ENCODE measurements around the gene AACS. TPM values are rescaled to one million over a fixed set of nuclear protein-coding genes. Genes with fewer than 3 reads are reported as not detected.

The AACS gene
- polyA plus RNA-seq, 3 donors = 4.7 to 7.9 (median 5.1) TPM

DNA sequence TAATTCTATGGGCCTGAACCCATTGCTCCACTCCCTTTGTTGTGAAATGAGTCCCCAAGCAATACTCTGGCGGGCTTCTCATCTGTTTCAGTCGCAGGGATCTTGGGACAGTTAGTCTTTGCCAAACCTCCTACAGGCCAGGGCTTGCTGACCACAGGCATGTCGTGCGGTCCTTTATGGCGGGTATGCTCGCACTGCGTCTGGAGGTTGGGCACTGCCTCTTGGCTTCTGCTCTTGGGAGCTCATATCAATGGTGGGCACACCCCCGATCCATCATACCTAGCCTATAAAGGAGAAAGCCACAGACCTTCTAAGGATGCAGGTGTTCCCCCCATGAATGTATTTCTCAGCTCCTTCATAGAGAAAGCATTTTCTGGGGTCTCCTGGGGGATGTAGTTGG, 99.3 kb downstream of the AACS start:
- no peaks in the 10 kb centered on the region for H3K4me1 ChIP-seq (ENCODE audit: control insufficient read depth in 1 of 2, insufficient read depth in 2 of 2, low read length in 2 of 2)
- no peaks in the 10 kb centered on the region for H3K27me3 ChIP-seq (ENCODE audit: control insufficient read depth in 2 of 2, insufficient read depth in 2 of 2, low read length in 2 of 2)
- no peak overlapping the region for H2AFZ ChIP-seq (ENCODE audit: insufficient read depth, low read depth, low read length, poor library complexity, severe bottlenecking)
- intact Hi-C loops (cut with micrococcal nuclease) = no loop called here
- no peaks in the 10 kb centered on the region for H3K36me3 Mint-ChIP-seq
- no peaks in the 10 kb centered on the region for H3K79me2 ChIP-seq (ENCODE audit: insufficient read depth, low read length)
- no peaks in the 10 kb centered on the region for H3K9me3 ChIP-seq (replicated peaks in 1 of 2; ENCODE audit: control insufficient read depth in 1 of 2, insufficient read depth in 1 of 2, low read length in 2 of 2)
- no peak overlapping the region for H3K4me3 Mint-ChIP-seq
- no peaks in the 10 kb centered on the region for H3K4me1 Mint-ChIP-seq
- H3K9me3 Mint-ChIP-seq = peaks cover 0 to 3% (median 2%) of the 10 kb centered on the region in 7 donors
- no peak for DNase-seq
- H3K4me3 ChIP-seq (replicated peaks in 1 of 3; ENCODE audit: low read depth in 2 of 3, low read length in 3 of 3) = no peak overlapping the region
- H3K27ac Mint-ChIP-seq = no peak overlapping the region
- TF ChIP-seq, protein P1, sequence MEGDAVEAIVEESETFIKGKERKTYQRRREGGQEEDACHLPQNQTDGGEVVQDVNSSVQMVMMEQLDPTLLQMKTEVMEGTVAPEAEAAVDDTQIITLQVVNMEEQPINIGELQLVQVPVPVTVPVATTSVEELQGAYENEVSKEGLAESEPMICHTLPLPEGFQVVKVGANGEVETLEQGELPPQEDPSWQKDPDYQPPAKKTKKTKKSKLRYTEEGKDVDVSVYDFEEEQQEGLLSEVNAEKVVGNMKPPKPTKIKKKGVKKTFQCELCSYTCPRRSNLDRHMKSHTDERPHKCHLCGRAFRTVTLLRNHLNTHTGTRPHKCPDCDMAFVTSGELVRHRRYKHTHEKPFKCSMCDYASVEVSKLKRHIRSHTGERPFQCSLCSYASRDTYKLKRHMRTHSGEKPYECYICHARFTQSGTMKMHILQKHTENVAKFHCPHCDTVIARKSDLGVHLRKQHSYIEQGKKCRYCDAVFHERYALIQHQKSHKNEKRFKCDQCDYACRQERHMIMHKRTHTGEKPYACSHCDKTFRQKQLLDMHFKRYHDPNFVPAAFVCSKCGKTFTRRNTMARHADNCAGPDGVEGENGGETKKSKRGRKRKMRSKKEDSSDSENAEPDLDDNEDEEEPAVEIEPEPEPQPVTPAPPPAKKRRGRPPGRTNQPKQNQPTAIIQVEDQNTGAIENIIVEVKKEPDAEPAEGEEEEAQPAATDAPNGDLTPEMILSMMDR (IDR thresholded peaks at IDR 0.05) = no peak
- H3K4me2 ChIP-seq (replicated peaks; ENCODE audit: extremely low read depth, low read length, poor library complexity, severe bottlenecking) = no peak overlapping the region
- no peak overlapping the region for H3K27ac ChIP-seq (ENCODE audit: low read depth in 1 of 2, low read length in 2 of 2)
- WGBS (ENCODE audit: insufficient coverage) = 93% methylated on average over 7 of the region's 8 CpGs
- H3K36me3 ChIP-seq (replicated peaks in 1 of 2; ENCODE audit: control insufficient read depth in 1 of 2, insufficient read depth in 2 of 2, low read length in 2 of 2) = no peaks in the 10 kb centered on the region
- H4K20me1 ChIP-seq (ENCODE audit: insufficient read depth, low read length) = no peaks in the 10 kb centered on the region
- H3K9ac ChIP-seq (ENCODE audit: insufficient read depth, low read length, poor library complexity, severe bottlenecking) = no peak overlapping the region
- peaks cover 8 to 11% (median 11%) of the 10 kb centered on the region in 3 donors for H3K27me3 Mint-ChIP-seq (ENCODE audit: low read depth in 3 of 3)

GRCh38 chr12:125166041-125166440, 100.8 kb downstream of the AACS start:
- Histone ChIP-seq H3K9me3 (replicated peaks in 1 of 2; ENCODE audit: control insufficient read depth in 1 of 2, insufficient read depth in 1 of 2, low read length in 2 of 2) (no peaks in the 10 kb centered on the region), H3K79me2 (ENCODE audit: insufficient read depth, low read length) (no peaks in the 10 kb centered on the region), H3K27ac (ENCODE audit: low read depth in 1 of 2, low read length in 2 of 2) (no peak overlapping the region), H4K20me1 (ENCODE audit: insufficient read depth, low read length) (no peaks in the 10 kb centered on the region), H3K36me3 (replicated peaks in 1 of 2; ENCODE audit: control insufficient read depth in 1 of 2, insufficient read depth in 2 of 2, low read length in 2 of 2) (no peaks in the 10 kb centered on the region), H3K4me1 (ENCODE audit: control insufficient read depth in 1 of 2, insufficient read depth in 2 of 2, low read length in 2 of 2) (no peaks in the 10 kb centered on the region), H2AFZ (ENCODE audit: insufficient read depth, low read depth, low read length, poor library complexity, severe bottlenecking) (no peak overlapping the region), H3K4me3 (replicated peaks in 1 of 3; ENCODE audit: low read depth in 2 of 3, low read length in 3 of 3) (no peak overlapping the region), H3K4me2 (replicated peaks; ENCODE audit: extremely low read depth, low read length, poor library complexity, severe bottlenecking) (no peak overlapping the region), H3K27me3 (ENCODE audit: control insufficient read depth in 2 of 2, insufficient read depth in 2 of 2, low read length in 2 of 2) (no peaks in the 10 kb centered on the region), H3K9ac (ENCODE audit: insufficient read depth, low read length, poor library complexity, severe bottlenecking) (no peak overlapping the region)
- intact Hi-C loops (cut with micrococcal nuclease) = no loop called here
- WGBS (ENCODE audit: insufficient coverage) = 93% methylated on average over 3 of the region's 4 CpGs
- H3K36me3 Mint-ChIP-seq = no peaks in the 10 kb centered on the region
- peaks cover 11 to 13% (median 13%) of the 10 kb centered on the region in 3 donors for H3K27me3 Mint-ChIP-seq (ENCODE audit: low read depth in 3 of 3)
- H3K9me3 Mint-ChIP-seq = peaks cover 0 to 2% (median 0%) of the 10 kb centered on the region in 7 donors
- H3K4me1 Mint-ChIP-seq = no peaks in the 10 kb centered on the region
- H3K4me3 Mint-ChIP-seq = no peak overlapping the region
- no peak overlapping the region for H3K27ac Mint-ChIP-seq
- no peak for DNase-seq
- TF ChIP-seq, protein P1 (IDR thresholded peaks at IDR 0.05) = no peak
